Measurements from ENCODE around the gene ECE1. TPM values are rescaled to one million over a fixed set of nuclear protein-coding genes. Genes with fewer than 3 reads are reported as not detected.

ECE1 gene
- total and polyA plus RNA-seq, 10 donors = 17.2 to 142 (median 105) TPM

DNA sequence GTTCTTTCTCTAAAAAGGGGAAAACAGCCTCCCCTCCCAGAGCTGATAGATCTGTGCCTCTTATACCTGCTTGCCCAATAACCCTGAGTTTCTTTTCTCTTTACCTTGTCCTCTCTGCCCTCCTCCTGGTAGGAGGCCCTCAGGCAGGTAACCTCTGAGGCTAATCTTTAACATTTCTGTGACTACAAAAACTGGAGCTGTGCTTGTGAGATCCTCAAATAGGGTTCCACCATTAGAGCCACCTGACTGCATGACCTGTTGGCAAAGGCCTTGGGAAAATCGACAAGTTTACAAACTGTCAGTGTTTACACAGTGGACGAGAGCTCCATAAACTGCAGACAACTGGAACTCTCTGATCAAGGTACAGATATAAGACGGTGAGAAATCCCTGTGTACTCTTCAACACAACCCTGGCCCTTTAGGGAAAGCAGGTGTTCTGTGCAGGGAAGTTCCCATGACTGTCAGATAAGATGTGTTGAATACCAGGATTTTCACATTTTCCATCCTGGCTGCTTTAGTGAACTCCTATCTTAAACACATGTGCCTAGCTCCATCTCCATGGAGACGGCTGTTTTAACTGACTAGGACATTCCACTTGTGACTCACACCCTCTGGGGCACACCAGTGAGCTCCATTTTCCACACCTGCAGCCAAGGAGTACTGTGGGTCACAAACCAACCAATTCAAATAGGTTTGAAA lies 38.3 kb downstream of the ECE1 start:
- Histone ChIP-seq H3K9me3 (no peaks in the 10 kb centered on the region), H3K27me3 (replicated peaks in 1 of 7) (no peaks in the 10 kb centered on the region), H3K27ac (no peak overlapping the region), H3K4me3 (no peak overlapping the region), H3K36me3 (peaks cover 4 to 100% (median 71%) of the 10 kb centered on the region in 6 donors), H3K4me1 (peaks cover 5 to 25% (median 19%) of the 10 kb centered on the region in 6 donors)
- TF ChIP-seq POLR2A (IDR thresholded peaks at IDR 0.05) = no peak
- TF ChIP-seq, protein P1, sequence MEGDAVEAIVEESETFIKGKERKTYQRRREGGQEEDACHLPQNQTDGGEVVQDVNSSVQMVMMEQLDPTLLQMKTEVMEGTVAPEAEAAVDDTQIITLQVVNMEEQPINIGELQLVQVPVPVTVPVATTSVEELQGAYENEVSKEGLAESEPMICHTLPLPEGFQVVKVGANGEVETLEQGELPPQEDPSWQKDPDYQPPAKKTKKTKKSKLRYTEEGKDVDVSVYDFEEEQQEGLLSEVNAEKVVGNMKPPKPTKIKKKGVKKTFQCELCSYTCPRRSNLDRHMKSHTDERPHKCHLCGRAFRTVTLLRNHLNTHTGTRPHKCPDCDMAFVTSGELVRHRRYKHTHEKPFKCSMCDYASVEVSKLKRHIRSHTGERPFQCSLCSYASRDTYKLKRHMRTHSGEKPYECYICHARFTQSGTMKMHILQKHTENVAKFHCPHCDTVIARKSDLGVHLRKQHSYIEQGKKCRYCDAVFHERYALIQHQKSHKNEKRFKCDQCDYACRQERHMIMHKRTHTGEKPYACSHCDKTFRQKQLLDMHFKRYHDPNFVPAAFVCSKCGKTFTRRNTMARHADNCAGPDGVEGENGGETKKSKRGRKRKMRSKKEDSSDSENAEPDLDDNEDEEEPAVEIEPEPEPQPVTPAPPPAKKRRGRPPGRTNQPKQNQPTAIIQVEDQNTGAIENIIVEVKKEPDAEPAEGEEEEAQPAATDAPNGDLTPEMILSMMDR (IDR thresholded peaks at IDR 0.05 in 8 of 11, conservative IDR thresholded peaks at IDR 0.05 in 3 of 11) = no peak
- WGBS, 5 donors = 86 to 91% (median 88%) methylated on average over 4 of the region's 4 CpGs
- intact Hi-C loops (cut with DNase I; ENCODE audit: low total_unique reads) = no loop called here
- no peak for DNase-seq

DNA sequence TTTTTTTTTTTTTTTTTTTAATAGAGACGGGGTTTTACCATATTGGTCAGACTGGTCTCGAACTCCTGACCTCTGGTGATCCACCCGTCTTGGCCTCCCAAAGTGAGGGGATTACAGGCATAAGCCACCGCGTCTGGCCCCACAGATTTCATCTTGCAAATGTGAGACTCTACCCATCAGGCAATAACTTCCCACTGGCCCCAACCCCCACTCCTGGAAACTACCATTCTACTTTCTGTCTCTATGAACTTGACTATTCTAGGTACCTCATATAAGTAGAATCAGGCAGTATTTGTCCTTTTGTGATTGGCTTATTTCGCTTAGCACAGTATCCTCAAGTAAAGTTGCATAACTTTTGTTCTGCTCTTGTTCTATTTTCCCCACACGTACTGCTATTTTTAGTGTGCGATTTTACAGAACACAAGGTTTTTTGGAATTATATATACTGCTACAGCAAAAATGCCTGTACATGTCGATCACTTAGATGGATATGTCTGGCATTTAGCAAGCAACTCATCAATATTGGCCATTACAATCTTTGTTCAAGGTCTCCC lies 40.2 kb downstream of the ECE1 start:
- Histone ChIP-seq H3K4me3 (no peak overlapping the region), H3K4me1 (peaks cover 5 to 15% (median 11%) of the 10 kb centered on the region in 6 donors), H3K9me3 (peaks cover 0 to 3% (median 0%) of the 10 kb centered on the region in 8 donors), H3K27ac (no peak overlapping the region), H3K36me3 (peaks cover 0 to 100% (median 73%) of the 10 kb centered on the region in 6 donors), H3K27me3 (replicated peaks in 1 of 7) (no peaks in the 10 kb centered on the region)
- WGBS, 5 donors = 95 to 98% (median 96%) methylated on average over 9 of the region's 9 CpGs
- intact Hi-C loops (cut with DNase I; ENCODE audit: low total_unique reads) = no loop called here
- no peak for DNase-seq
- no peak for TF ChIP-seq POLR2AphosphoS5 (IDR thresholded peaks at IDR 0.05)
- no peak for TF ChIP-seq POLR2A (IDR thresholded peaks at IDR 0.05)
- TF ChIP-seq, protein P1 (IDR thresholded peaks at IDR 0.05 in 8 of 11, conservative IDR thresholded peaks at IDR 0.05 in 3 of 11) = no peak

DNA sequence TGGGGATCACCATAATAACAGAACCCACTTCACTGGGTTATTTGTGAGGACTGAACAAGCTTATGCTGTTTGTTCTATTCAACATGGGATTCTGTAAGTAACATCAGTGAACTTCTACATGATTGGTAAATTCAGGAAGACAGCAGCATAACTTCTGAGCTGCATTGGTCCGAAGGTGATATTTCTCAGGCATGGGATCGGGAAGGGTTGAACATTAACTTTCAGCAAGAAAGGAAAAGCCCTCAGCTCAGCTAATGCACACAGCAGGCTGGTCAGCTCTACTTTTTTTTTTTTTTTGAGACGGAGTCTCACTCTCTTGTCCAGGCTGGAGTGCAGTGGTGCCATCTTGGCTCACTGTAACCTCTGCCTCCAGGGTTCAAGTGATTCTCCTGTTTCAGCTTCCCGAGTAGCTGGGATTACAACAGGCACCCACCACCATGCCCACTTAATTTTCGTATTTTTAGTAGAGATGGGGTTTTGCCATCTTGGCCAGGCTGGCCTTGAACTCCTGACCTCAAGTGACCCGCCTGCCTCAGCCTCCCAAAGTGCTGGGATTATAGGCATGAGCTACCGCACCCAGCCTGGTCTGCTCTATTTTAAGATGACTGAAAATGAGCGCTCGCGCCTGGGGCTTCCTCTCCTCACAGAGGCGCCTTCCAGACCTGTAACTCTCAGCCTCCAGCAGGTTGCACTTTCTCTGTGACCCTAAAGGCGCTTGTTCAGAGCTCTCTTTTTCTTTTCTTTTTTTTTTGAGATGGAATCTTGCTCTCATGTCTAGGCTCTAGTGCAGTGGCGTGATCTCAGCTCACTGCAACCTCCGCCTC lies 42.2 kb downstream of the ECE1 start:
- Histone ChIP-seq H3K4me3 (no peak overlapping the region), H3K27ac (no peak overlapping the region), H3K9me3 (peaks cover 0 to 3% (median 0%) of the 10 kb centered on the region in 8 donors), H3K27me3 (replicated peaks in 1 of 7) (no peaks in the 10 kb centered on the region), H3K36me3 (peaks cover 4 to 100% (median 83%) of the 10 kb centered on the region in 6 donors), H3K4me1 (no peaks in the 10 kb centered on the region)
- WGBS, 5 donors = 90 to 96% (median 94%) methylated on average over 14 of the region's 14 CpGs
- TF ChIP-seq POLR2A (IDR thresholded peaks at IDR 0.05) (no peak), POLR2AphosphoS5 (IDR thresholded peaks at IDR 0.05) (no peak)
- DNase-seq = no peak
- intact Hi-C loops (cut with DNase I; ENCODE audit: low total_unique reads) = no loop called here

DNA sequence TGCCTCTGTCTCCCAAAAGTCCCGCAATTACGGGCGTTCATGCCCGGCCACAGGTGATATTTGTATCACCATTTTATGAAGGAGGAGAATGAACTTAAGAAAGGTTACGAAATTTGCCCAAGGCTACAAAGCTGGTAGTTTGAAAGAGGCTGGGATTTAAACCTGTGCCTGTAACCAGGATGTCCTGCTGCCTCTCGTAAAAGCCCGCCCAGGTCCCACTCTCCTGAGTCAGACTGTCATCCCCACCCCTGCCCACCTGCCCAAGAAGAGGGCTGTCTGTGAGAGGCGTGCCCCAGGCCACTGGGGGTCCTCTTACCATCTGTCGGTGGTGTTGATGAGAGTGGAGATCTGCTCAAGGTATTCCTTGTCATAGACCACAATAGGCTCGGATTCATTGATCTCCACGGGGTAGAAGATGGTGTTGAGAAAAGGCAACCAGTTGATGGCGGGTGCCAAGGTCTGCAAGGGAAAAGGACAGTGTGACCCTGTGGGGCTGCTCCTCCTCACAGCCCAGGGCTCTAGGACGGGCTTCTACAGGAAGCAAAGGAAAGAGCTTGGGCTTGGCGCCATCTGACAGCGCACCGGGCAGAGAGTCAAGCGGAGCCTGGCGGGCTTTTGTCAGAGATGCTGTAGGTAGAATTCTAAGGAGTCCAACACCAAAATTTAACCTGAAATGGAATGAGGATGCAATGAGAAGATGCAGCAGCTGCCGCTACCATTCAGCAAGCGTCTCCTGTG lies 43.2 kb downstream of the ECE1 start:
- TF ChIP-seq, protein P1 (IDR thresholded peaks at IDR 0.05 in 8 of 11, conservative IDR thresholded peaks at IDR 0.05 in 3 of 11) = no peak
- Histone ChIP-seq H3K27me3 (replicated peaks in 1 of 7) (no peaks in the 10 kb centered on the region), H3K36me3 (peaks cover 4 to 100% (median 85%) of the 10 kb centered on the region in 6 donors), H3K4me3 (no peak overlapping the region), H3K27ac (no peak overlapping the region), H3K4me1 (no peaks in the 10 kb centered on the region), H3K9me3 (peaks cover 0 to 3% (median 0%) of the 10 kb centered on the region in 8 donors)
- DNase-seq = no peak
- WGBS, 5 donors = 87 to 93% (median 91%) methylated on average over 18 to 20 of the region's 20 CpGs
- intact Hi-C loops (cut with DNase I; ENCODE audit: low total_unique reads) = no loop called here

Data from spleen (tissue), 11 donors.